Muscle of arm (tissue), 12 donors: ENCODE measurements around the gene TTYH3. TPM values are rescaled to one million over a fixed set of nuclear protein-coding genes. Genes with fewer than 3 reads are reported as not detected.

Experiments used
- DNase-seq: peaks from one replicate; pipeline ENCODE4 v3.0.0-alpha.2; 2013
- polyA plus RNA-seq, 12 donors: library from polyadenylated mRNA; unstranded; fragments of 120-200 nt; gene quantifications; one replicate each; pipeline ENCODE4 v1.2.1, GENCODE V29; 2013; ENCODE audit not compliant: insufficient read length in 12 of 12

Gene TTYH3
- polyA plus RNA-seq, 12 donors: 49.5 to 155 (median 77.2) TPM; not detected in 1

- no peak for DNase-seq
Measured at GRCh38 chr7:2701832-2702593, 70.2 kb downstream of the TTYH3 start.

GRCh38 chr7:2702594-2702957 is 70.8 kb downstream of the TTYH3 start:
- no peak for DNase-seq

GRCh38 chr7:2705371-2706096 is 73.7 kb downstream of the TTYH3 start:
- no peak for DNase-seq

- no peak for DNase-seq
Measured at GRCh38 chr7:2706685-2707126, 74.9 kb downstream of the TTYH3 start.

- DNase-seq: no peak
Measured at GRCh38 chr7:2707481-2707880, 75.7 kb downstream of the TTYH3 start.

DNA sequence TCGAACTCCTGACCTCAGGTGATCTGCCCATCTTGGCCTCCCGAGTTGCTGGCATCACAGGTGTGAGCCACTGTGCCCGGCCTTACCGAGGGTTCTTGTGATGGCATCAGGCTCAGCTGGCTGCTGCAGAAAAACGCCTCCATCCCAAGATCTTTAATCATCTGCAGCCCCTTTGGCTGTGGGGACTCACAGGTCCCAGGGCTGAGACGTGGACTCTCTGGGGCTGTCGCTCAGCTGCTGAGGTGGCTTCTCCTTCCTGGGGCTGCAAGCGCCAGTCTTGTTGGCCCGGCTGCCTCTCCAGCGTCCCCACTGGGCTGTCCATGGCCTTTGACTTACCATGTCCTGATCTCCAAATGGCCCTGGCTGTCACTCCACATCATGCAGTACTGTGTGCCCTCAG is 76.3 kb downstream of the TTYH3 start:
- DNase-seq: no peak

DNA sequence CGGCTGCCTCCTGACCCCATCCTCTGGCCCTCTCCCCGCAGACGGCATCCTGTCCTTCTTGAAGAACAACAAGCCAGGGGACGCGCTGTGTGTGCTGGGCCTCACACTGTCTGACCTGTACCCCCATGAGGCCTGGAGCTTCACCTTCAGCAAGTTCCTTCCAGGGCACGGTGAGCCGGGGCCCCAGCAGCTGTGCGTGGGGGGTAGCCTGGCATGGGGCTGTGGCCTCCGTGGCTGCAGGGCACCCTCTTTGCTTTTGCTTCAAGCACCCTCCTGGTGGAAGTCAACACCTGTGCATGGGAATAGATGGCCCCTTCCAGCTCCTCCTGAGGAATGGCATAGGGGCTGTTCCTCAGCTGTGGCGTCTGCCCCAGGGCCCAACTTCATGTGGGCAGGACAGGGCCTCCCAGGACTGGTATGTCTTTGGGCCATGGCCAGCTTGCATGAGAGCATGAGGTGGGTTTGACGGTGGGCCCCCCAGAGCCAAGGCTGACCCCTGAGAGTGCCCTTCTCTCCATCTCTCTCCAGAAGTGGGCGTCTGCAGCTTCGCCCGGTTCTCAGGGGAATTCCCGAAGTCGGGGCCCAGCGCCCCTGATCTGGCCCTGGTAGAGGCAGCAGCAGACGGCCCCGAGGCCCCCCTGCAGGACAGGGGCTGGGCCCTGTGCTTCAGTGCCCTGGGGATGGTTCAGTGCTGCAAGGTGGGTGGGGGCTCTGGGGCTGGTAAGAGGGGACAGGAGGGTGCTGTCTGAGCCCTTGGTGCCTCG is 76.9 kb downstream of the TTYH3 start:
- DNase-seq: no peak

- DNase-seq: peak; percentile 55
Measured at GRCh38 chr7:2709553-2710285, 77.9 kb downstream of the TTYH3 start.

DNA sequence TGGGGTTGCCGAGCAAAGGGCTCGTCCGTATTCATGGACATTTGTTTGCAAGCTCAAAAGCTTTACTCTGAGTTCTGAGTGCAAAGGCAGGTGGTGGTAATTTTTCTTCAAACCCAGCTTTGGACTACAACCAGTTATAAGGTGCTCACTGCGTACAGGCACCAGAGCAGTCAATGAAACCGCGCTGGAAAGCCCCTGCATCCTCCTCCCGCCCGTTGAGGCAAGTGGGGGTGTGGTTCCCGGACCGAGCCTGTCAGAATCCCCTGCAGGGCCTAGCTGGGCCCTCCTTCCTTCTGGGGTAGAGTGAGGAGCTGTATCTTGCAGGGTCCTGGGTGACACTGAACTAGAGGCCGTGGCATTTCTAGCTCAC is 78.5 kb downstream of the TTYH3 start:
- DNase-seq: no peak

DNA sequence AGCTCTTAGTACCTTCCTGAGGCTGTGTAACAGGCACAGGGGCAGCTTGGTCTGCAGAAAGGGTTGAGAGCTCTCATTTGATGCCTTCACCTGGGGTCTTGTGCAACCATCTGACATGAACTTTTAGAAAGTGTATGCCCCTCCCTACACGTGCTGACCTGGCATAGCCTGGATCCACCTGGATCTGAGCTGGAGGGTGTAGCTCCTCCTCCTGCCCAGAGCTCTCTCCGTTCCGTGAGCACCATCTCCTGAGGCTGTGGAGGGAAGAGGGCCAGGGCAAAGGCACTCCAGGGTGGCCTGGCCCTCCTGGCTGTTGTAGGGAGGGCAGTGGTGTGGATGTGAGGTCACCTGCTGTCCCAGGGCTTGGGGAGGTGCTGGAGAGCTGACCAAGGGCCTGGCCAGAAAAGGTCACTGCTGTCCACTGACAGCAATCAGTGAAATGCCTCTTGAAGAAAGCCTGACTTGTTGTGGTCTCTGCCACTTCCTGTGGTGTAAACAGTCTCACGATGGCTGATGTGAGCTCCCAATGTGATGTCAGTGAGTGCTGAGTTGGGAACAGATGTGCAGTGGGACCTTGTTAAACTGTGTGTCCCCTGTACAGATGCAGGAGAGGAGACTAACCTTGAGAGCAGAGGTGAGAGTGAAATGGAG is 79.2 kb downstream of the TTYH3 start:
- DNase-seq: no peak

- no peak for DNase-seq
Measured at GRCh38 chr7:2711895-2712675, 80.3 kb downstream of the TTYH3 start.

DNA sequence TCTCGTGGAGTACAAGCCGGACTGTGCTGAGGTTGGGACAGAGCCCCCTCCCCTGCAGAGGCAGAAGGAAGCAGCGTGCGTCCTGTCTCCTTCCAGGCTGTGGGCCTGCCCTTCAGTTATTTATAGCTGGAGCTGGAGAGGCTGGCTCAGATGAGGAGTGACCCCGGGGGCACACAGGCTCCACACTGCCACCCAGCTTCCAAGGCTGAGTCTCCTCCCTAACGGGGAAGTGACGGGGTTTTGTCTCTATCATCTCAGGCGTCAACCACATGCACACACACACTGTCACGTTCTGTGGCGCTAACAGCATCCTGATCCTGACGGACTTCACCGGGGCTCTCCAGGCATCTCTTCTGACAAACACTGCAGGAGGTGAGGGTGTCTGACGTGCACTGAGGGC is 81.6 kb downstream of the TTYH3 start:
- no peak for DNase-seq

DNA sequence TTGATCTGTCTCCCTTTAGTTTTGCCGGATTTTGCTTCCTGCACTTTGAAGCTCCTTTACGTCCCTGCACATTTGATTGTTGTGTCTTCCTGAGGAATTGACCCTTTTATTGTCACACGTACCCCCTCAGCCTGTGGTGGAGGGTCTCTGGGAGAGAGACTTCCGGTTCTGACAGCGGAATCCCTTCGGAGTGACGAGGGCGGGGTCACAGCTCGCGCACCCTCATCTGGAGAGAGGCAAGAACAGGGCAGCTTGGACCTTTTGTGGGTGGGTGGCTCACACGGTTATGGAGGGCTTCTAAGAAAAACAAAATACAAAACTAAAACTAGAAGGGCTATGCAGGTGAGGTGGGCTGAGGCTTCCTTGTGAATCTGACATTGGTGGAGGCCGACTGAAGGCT is 82.2 kb downstream of the TTYH3 start:
- DNase-seq: no peak

Other genes with a start within 250 kb of the TTYH3 start
- 10 to 100 TPM in 2 of 12 donors, 1 to 10 TPM in 8, not detected in 2; 6.6 to 15.7 (median 7.8) TPM for gene CHST12, start 228.4 kb upstream of the TTYH3 start, polyA plus RNA-seq
- gene GRIFIN, start 155.6 kb upstream of the TTYH3 start, polyA plus RNA-seq: not detected
- gene LFNG, start 112.2 kb upstream of the TTYH3 start, polyA plus RNA-seq: 10 to 100 TPM in 11 of 12 donors, not detected in 1; 11.6 to 27.9 (median 18.4) TPM
- 10 to 100 TPM in 11 of 12 donors, not detected in 1; 14.1 to 39.6 (median 16.5) TPM for gene BRAT1, start 76.5 kb upstream of the TTYH3 start, polyA plus RNA-seq
- gene IQCE, start 73.0 kb upstream of the TTYH3 start, polyA plus RNA-seq: 10 to 100 TPM in 3 of 12 donors, 1 to 10 TPM in 8, not detected in 1; 6.0 to 16.8 (median 7.4) TPM
- under 1 TPM in 10 of 12 donors, not detected in 2; 0.07 to 0.73 (median 0.21) TPM for gene AMZ1, start 56.2 kb downstream of the TTYH3 start, polyA plus RNA-seq
- 10 to 100 TPM in 11 of 12 donors, not detected in 1; 22.8 to 44.9 (median 29.2) TPM for gene GNA12, start 212.3 kb downstream of the TTYH3 start, polyA plus RNA-seq